Psoas muscle (tissue), 8 donors: Measurements from ENCODE around the gene LDHD. TPM values are rescaled to one million over a fixed set of nuclear protein-coding genes. Genes with fewer than 3 reads are reported as not detected.

Experiments
- ATAC-seq, 4 donors: fragments of 200-7000 bp; cut with Tn5 transposase; one replicate each; pipeline ENCODE4 v1.9.1; 2020; ENCODE audit warnings: moderate library complexity in 3 of 4, mild to moderate bottlenecking in 2 of 4
- DNase-seq, 2 donors: peaks; one replicate each; pipeline ENCODE4 v3.0.0-alpha.2; 2020
- H3K27ac ChIP-seq: fragments of 200-600 bp; one replicate; pipeline ENCODE4 v1.8.0; 2022
- H3K27me3 ChIP-seq, 3 donors: fragments of 200-600 bp in 1 of 3; one replicate each; pipeline versions ENCODE4 v1.6.1 to v1.8.0; 2013 to 2022; ENCODE audit warnings: low read length in 2 of 3, mild to moderate bottlenecking in 2 of 3, moderate library complexity in 1 of 3; ENCODE audit not compliant: insufficient read depth in 3 of 3
- H3K36me3 ChIP-seq, 2 donors: fragments of 200-600 bp in 1 of 2; one replicate each; pipeline versions ENCODE4 v1.6.1 to v1.8.0; 2013 to 2022; ENCODE audit warnings: low read depth in 1 of 2, mild to moderate bottlenecking in 1 of 2, moderate library complexity in 1 of 2; ENCODE audit not compliant: insufficient read depth in 1 of 2
- H3K4me1 ChIP-seq: fragments of 200-600 bp; one replicate; pipeline ENCODE4 v1.8.0; 2022
- H3K4me3 ChIP-seq: fragments of 200-600 bp; one replicate; pipeline ENCODE4 v1.8.0; 2022; ENCODE audit warnings: mild to moderate bottlenecking
- H3K9me3 ChIP-seq: fragments of 200-600 bp; one replicate; pipeline ENCODE4 v1.8.0; 2022
- CTCF ChIP-seq: fragments of 200-600 bp; IDR thresholded peaks from one replicate; pipeline ENCODE4 v1.8.0; 2022; ENCODE audit warnings: antibody characterized with exemption
- WGBS, 3 donors: extraction: QIAGEN DNeasy Blood & Tissue Kit; methylation state at CpG; one replicate each; pipeline versions ENCODE4 v1.1.6 to v1.1.7; 2013; 5-methylcytosine and 5-hydroxymethylcytosine counted together
- intact Hi-C, 2 donors: fragments of 100-400 bp; cut with DNase I; formaldehyde crosslinking; loops; one replicate each; pipeline versions ENCODE4 v1.11.0 to v1.14.2; 2022
- polyA plus RNA-seq, 3 donors: library from polyadenylated mRNA; stranded (reverse); fragments of 200-250 nt; gene quantifications; one replicate each; pipeline ENCODE4 v1.2.3, GENCODE V29; 2013
- total RNA-seq, 4 donors: library from RNA; stranded (reverse); fragmentation: NEBNext Ultra II Directional in 2 of 4; extraction: Animal tissue kit (Norgen Biotek cat#: 25700) in 2 of 4; gene quantifications; one replicate each; pipeline versions ENCODE4 v1.2.1 to v1.2.4, GENCODE V29; 2021 to 2023
- donor health status: healthy with polysubstance abuse.
- donor health status: DM: no; HTN: no; CAD: no; lungs with moderate emphysema.
- donor health status: Bipolar disorder and iron deficiency.
- donor health status: healthy.
- donor health status: DM: yes; HTN: yes; CAD: no.
- donor health status: DM: no; HTN: no; CAD: no.
- donor health status: DM: no; HTN: no; CAD: no.
- donor health status: DM: yes; HTN: yes; CAD: no.

The LDHD gene
- total and polyA plus RNA-seq, 7 donors = 20.5 to 66.6 (median 35.7) TPM

GRCh38 chr16:75110637-75111513 is 5.7 kb downstream of the LDHD start:
- peak; percentile 90 for TF ChIP-seq CTCF
- Histone ChIP-seq H3K27me3 (no peaks in the 10 kb centered on the region), H3K4me1 (peaks cover 79% of the 10 kb centered on the region), H3K27ac (peak overlapping the region; percentile 95), H3K36me3 (peaks cover 0 to 22% of the 10 kb centered on the region in 2 donors), H3K9me3 (no peaks in the 10 kb centered on the region), H3K4me3 (peak overlapping the region; percentile 42)
- 6 to 10% (median 9%) methylated on average over 28 of the region's 28 CpGs for WGBS, 3 donors
- intact Hi-C loops = loop anchor here (1.0 to 2.0 kb wide), 4 partner anchors 67 to 168 kb away; no protein-coding TSS in a partner anchor
- peak; percentile 63 to 67 (median 65) for ATAC-seq
- peak; percentile 92 to 95 for DNase-seq

- peak; percentile 29 for TF ChIP-seq CTCF
- DNase-seq (peak; percentile 80 to 97), ATAC-seq (peak; percentile 75 to 78 (median 78))
- WGBS, 3 donors = 15 to 37% (median 28%) methylated on average over 10 of the region's 10 CpGs
- no peaks in the 10 kb centered on the region for H3K27me3 ChIP-seq
- H3K4me3 ChIP-seq = peak overlapping the region; percentile 58
- H3K4me1 ChIP-seq = peaks cover 79% of the 10 kb centered on the region
- H3K36me3 ChIP-seq = peaks cover 0 to 22% of the 10 kb centered on the region in 2 donors
- intact Hi-C loops = loop anchor here (2.0 to 5.0 kb wide), 3 partner anchors 47 to 167 kb away; no protein-coding TSS in a partner anchor
- H3K27ac ChIP-seq = peak overlapping the region; percentile 95
- no peaks in the 10 kb centered on the region for H3K9me3 ChIP-seq
Observed at GRCh38 chr16:75109732-75110243, 6.8 kb downstream of the LDHD start.

GRCh38 chr16:75108792-75109731 is 7.5 kb downstream of the LDHD start:
- peaks cover 78% of the 10 kb centered on the region for H3K4me1 ChIP-seq
- 23 to 34% (median 24%) methylated on average over 27 of the region's 27 CpGs for WGBS, 3 donors
- H3K27ac ChIP-seq = peak overlapping the region; percentile 95
- ATAC-seq (peak; percentile 47 to 58 (median 54)), DNase-seq (peak; percentile 88 to 94)
- peaks cover 0 to 16% of the 10 kb centered on the region in 2 donors for H3K36me3 ChIP-seq
- H3K9me3 ChIP-seq = no peaks in the 10 kb centered on the region
- H3K27me3 ChIP-seq = no peaks in the 10 kb centered on the region
- no peak for TF ChIP-seq CTCF
- peak overlapping the region; percentile 58 for H3K4me3 ChIP-seq
- intact Hi-C loops = loop anchor here in 1 of 2 donors (5.0 kb wide), 1 partner anchor 47 kb away; no protein-coding TSS in a partner anchor

GRCh38 chr16:75107505-75107904 is 9.1 kb downstream of the LDHD start:
- no peaks in the 10 kb centered on the region for H3K9me3 ChIP-seq
- intact Hi-C loops = loop anchor here in 1 of 2 donors (5.0 kb wide), 1 partner anchor 45 kb away; no protein-coding TSS in a partner anchor
- TF ChIP-seq CTCF = no peak
- peak overlapping the region; percentile 58 for H3K4me3 ChIP-seq
- H3K4me1 ChIP-seq = peaks cover 75% of the 10 kb centered on the region
- ATAC-seq (no peak), DNase-seq (no peak)
- H3K36me3 ChIP-seq = peaks cover 0 to 5% of the 10 kb centered on the region in 2 donors
- peak overlapping the region; percentile 95 for H3K27ac ChIP-seq
- H3K27me3 ChIP-seq = no peaks in the 10 kb centered on the region
- 40 to 43% (median 42%) methylated on average over 9 to 10 of the region's 10 CpGs for WGBS, 3 donors
